SK-N-DZ (cell line): Measurements from ENCODE around the gene RAB39B.

Experiments used
- DNase-seq: peaks from one replicate; pipeline ENCODE4 v3.0.0-alpha.2; 2015; ENCODE audit warnings: low spot score
- small RNA-seq, 2 experiments: library from RNA; depleted of rRNA; stranded (forward); fragments of <200 nt; gene quantifications; one replicate each; pipeline ENCODE3, GENCODE V24; 2014

Gene RAB39B

GRCh38 chrX:155216179-155216939 lies 47.9 kb downstream of the RAB39B start, which contains the start of gene VBP1:
TSS of gene VBP1 (plus strand) at chrX:155216460. CDS start at chrX:155216483, 23 bp downstream.
- DNase-seq, result peak; percentile 97

GRCh38 chrX:155215443-155216178 lies 48.7 kb downstream of the RAB39B start:
- no peak for DNase-seq

- DNase-seq, result no peak
Observed at GRCh38 chrX:155213731-155214130, 50.6 kb downstream of the RAB39B start.

- DNase-seq, result no peak
Observed at GRCh38 chrX:155211208-155211607, 53.1 kb downstream of the RAB39B start.

Small RNAs within 50 kb of the gene (small RNA-seq; reads per million reads assigned to genes)
- gene AC234781.4, result 0 reads per million in 2 experiments
